ENCODE measurements around the gene LZTFL1. TPM values are rescaled to one million over a fixed set of nuclear protein-coding genes. Genes with fewer than 3 reads are reported as not detected.

Gene LZTFL1
- total RNA-seq, 2 donors from 2014 or later, result 12.1 to 19.8 TPM

- no peak overlapping the region for H3K27ac ChIP-seq (ENCODE audit: low read depth, low read length)
- H3K4me1 ChIP-seq (ENCODE audit: control insufficient read depth, insufficient read depth, low read length), result no peaks in the 10 kb centered on the region
- no peak for DNase-seq
- no peaks in the 10 kb centered on the region for H3K9me3 ChIP-seq (ENCODE audit: control insufficient read depth, low read length)
- H3K36me3 ChIP-seq (ENCODE audit: control insufficient read depth, insufficient read depth, low read length), result no peaks in the 10 kb centered on the region
- Mint-ChIP-seq H3K27me3 (ENCODE audit: insufficient read depth) (peaks cover 50% of the 10 kb centered on the region), H3K4me1 (no peaks in the 10 kb centered on the region), H3K27ac (no peak overlapping the region), H3K4me3 (no peak overlapping the region), H3K36me3 (ENCODE audit: low read depth) (no peaks in the 10 kb centered on the region), H3K9me3 (no peaks in the 10 kb centered on the region)
- H3K27me3 ChIP-seq (ENCODE audit: control insufficient read depth, insufficient read depth, low read length, poor library complexity, severe bottlenecking), result peaks cover 46% of the 10 kb centered on the region
- no peak for TF ChIP-seq CTCF (conservative IDR thresholded peaks at IDR 0.05)
- WGBS, 2 experiments (ENCODE audit: insufficient coverage in 1 of 2, insufficient read length in 1 of 2), result 100% methylated on average over 2 of the region's 2 CpGs; no CpG with 5 or more reads in 1 of the 2 experiments
- no peak overlapping the region for H3K4me3 ChIP-seq (ENCODE audit: low read length)
- no peak overlapping the region for H3K9ac ChIP-seq (ENCODE audit: extremely low read depth, low read length, poor library complexity, severe bottlenecking)
Measured at GRCh38 chr3:45799586-45799985, 42.3 kb downstream of the LZTFL1 start.

- no peak for DNase-seq
- no peaks in the 10 kb centered on the region for H3K36me3 Mint-ChIP-seq (ENCODE audit: low read depth)
- 88% methylated on average over 2 to 4 of the region's 4 CpGs for WGBS, 2 experiments (ENCODE audit: insufficient coverage in 1 of 2, insufficient read length in 1 of 2)
- no peak for TF ChIP-seq CTCF (conservative IDR thresholded peaks at IDR 0.05)
- H3K27ac Mint-ChIP-seq, result no peak overlapping the region
- no peak overlapping the region for H3K4me3 Mint-ChIP-seq
- Histone ChIP-seq H3K36me3 (ENCODE audit: control insufficient read depth, insufficient read depth, low read length) (no peaks in the 10 kb centered on the region), H3K4me3 (ENCODE audit: low read length) (no peak overlapping the region), H3K9me3 (ENCODE audit: control insufficient read depth, low read length) (no peaks in the 10 kb centered on the region), H3K27me3 (ENCODE audit: control insufficient read depth, insufficient read depth, low read length, poor library complexity, severe bottlenecking) (peaks cover 55% of the 10 kb centered on the region), H3K4me1 (ENCODE audit: control insufficient read depth, insufficient read depth, low read length) (no peaks in the 10 kb centered on the region), H3K27ac (ENCODE audit: low read depth, low read length) (no peak overlapping the region), H3K9ac (ENCODE audit: extremely low read depth, low read length, poor library complexity, severe bottlenecking) (no peak overlapping the region)
- H3K4me1 Mint-ChIP-seq, result no peaks in the 10 kb centered on the region
- H3K9me3 Mint-ChIP-seq, result no peaks in the 10 kb centered on the region
- H3K27me3 Mint-ChIP-seq (ENCODE audit: insufficient read depth), result peaks cover 63% of the 10 kb centered on the region
Measured at GRCh38 chr3:45798034-45798433, 43.9 kb downstream of the LZTFL1 start.

- Histone ChIP-seq H3K36me3 (ENCODE audit: control insufficient read depth, insufficient read depth, low read length) (no peaks in the 10 kb centered on the region), H3K9ac (ENCODE audit: extremely low read depth, low read length, poor library complexity, severe bottlenecking) (no peak overlapping the region), H3K4me1 (ENCODE audit: control insufficient read depth, insufficient read depth, low read length) (no peaks in the 10 kb centered on the region), H3K4me3 (ENCODE audit: low read length) (peak overlapping the region; percentile 77), H3K27ac (ENCODE audit: low read depth, low read length) (no peak overlapping the region), H3K27me3 (ENCODE audit: control insufficient read depth, insufficient read depth, low read length, poor library complexity, severe bottlenecking) (peaks cover 51% of the 10 kb centered on the region), H3K9me3 (ENCODE audit: control insufficient read depth, low read length) (no peaks in the 10 kb centered on the region)
- Mint-ChIP-seq H3K27me3 (ENCODE audit: insufficient read depth) (peaks cover 63% of the 10 kb centered on the region), H3K27ac (no peak overlapping the region), H3K4me1 (no peaks in the 10 kb centered on the region), H3K9me3 (no peaks in the 10 kb centered on the region), H3K4me3 (peak overlapping the region; percentile 57), H3K36me3 (ENCODE audit: low read depth) (no peaks in the 10 kb centered on the region)
- no peak for TF ChIP-seq CTCF (conservative IDR thresholded peaks at IDR 0.05)
- DNase-seq, result no peak
- WGBS, 2 experiments (ENCODE audit: insufficient coverage in 1 of 2, insufficient read length in 1 of 2), result 80 to 81% methylated on average over 10 to 13 of the region's 13 CpGs
Measured at GRCh38 chr3:45796902-45797637, 44.8 kb downstream of the LZTFL1 start.

Measured in endodermal cell (in vitro differentiated cells).